Uterus (tissue), 2 donors: ENCODE measurements around the gene CCDC60.

Experiments
- CTCF ChIP-seq, 4 experiments: fragments of 200-600 bp in 2 of 4; fragments of 450-650 bp in 2 of 4; sonication (generic) in 2 of 4; IDR thresholded peaks; one replicate each; pipeline ENCODE4 v1.5.1; 2016 to 2019; ENCODE audit warnings: antibody characterized with exemption in 4 of 4, mild to moderate bottlenecking in 2 of 4, moderate library complexity in 1 of 4
- POLR2A ChIP-seq, 2 donors: fragments of 450-650 bp; IDR thresholded peaks; one replicate each; pipeline ENCODE4 v1.6.1; 2016; ENCODE audit warnings: antibody characterized with exemption in 2 of 2, mild to moderate bottlenecking in 1 of 2, moderate library complexity in 1 of 2

GRCh38 chr12:119292893-119293630 lies 41.5 kb upstream of the CCDC60 start:
- no peak for TF ChIP-seq POLR2A (IDR thresholded peaks at IDR 0.05)
- TF ChIP-seq CTCF (IDR thresholded peaks at IDR 0.05) = no peak
